ENCODE measurements around the gene STMP1. TPM values are rescaled to one million over a fixed set of nuclear protein-coding genes. Genes with fewer than 3 reads are reported as not detected.
"Not testable (repeated sequence)": the region's sequence is repeated elsewhere in the genome, so short reads cannot be mapped to it uniquely, and the experiment has no call there.

The STMP1 gene
- total RNA-seq, 1 experiment from 2014 or later: 33.6 TPM

DNA sequence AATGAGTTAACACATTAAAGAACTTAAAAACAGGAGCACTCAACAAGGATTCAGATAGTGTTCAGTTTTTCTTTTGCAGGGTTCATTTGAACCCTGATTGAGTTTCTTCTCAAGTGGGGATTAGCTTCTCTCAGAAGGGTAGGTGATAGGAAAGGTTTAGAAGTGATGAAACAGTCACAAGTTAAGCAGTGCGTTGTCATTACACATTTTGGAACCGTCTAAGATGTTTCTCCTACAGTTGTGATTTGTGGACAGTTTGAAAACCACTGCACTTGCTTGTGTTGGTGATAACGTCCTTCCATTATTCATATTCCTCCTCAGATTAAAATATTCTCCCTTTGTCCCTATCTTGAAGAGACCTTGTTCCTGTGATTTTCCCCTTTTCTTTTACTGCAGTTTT is 2.7 kb downstream of the STMP1 start:
- no peaks in the 10 kb centered on the region for H3K9me3 Mint-ChIP-seq (ENCODE audit: unreplicated experiment)
- ChIA-PET POLR2A (interaction anchor here (0.6 to 3.5 kb wide), 3 partner anchors 11 to 312 kb away, joined by 3 to 17 read pairs (median 3); partner anchors contain the start of gene MTPN), CTCF (interaction anchor here (1.1 to 7.2 kb wide), 5 partner anchors 9 to 390 kb away, joined by 3 to 68 read pairs (median 4); no protein-coding TSS in a partner anchor)
- intact Hi-C loops (cut with micrococcal nuclease): no loop called here
- peak overlapping the region; percentile 39 for H3K27ac Mint-ChIP-seq (ENCODE audit: low read depth, unreplicated experiment)
- DNase-seq (ENCODE audit: unreplicated experiment): no peak
- H3K4me1 Mint-ChIP-seq (ENCODE audit: insufficient read depth, unreplicated experiment): peaks cover 36% of the 10 kb centered on the region
- H3K4me3 Mint-ChIP-seq (ENCODE audit: unreplicated experiment): no peak overlapping the region
- BruUV-seq (replicated peaks): no TSS peak
- TF ChIP-seq, protein P1, sequence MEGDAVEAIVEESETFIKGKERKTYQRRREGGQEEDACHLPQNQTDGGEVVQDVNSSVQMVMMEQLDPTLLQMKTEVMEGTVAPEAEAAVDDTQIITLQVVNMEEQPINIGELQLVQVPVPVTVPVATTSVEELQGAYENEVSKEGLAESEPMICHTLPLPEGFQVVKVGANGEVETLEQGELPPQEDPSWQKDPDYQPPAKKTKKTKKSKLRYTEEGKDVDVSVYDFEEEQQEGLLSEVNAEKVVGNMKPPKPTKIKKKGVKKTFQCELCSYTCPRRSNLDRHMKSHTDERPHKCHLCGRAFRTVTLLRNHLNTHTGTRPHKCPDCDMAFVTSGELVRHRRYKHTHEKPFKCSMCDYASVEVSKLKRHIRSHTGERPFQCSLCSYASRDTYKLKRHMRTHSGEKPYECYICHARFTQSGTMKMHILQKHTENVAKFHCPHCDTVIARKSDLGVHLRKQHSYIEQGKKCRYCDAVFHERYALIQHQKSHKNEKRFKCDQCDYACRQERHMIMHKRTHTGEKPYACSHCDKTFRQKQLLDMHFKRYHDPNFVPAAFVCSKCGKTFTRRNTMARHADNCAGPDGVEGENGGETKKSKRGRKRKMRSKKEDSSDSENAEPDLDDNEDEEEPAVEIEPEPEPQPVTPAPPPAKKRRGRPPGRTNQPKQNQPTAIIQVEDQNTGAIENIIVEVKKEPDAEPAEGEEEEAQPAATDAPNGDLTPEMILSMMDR (IDR thresholded peaks at IDR 0.05; ENCODE audit: unreplicated experiment): no peak
- H3K36me3 Mint-ChIP-seq (ENCODE audit: insufficient read depth, unreplicated experiment): peaks cover 14% of the 10 kb centered on the region
- H3K27me3 Mint-ChIP-seq (ENCODE audit: insufficient read depth, unreplicated experiment): no peaks in the 10 kb centered on the region

DNA sequence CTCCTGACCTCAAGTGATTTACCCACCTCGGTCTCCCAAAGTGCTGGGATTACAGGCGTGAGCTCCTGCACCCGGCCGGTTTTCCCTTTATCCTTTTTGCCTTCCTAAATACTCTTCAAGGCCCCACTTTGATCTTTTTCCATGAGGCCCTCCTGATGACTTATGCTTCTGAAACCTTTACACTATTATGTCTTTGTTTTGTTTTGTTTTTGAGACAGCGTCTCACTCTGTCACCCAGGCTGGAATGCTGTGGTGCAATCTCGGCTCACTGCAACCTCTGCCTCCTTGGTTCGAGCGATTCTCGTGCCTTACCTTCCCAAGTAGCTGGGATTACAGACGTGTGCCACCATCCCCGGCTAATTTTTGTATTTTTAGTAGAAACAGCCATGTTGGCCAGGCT is 3.8 kb downstream of the STMP1 start:
- no peak overlapping the region for H3K4me3 Mint-ChIP-seq (ENCODE audit: unreplicated experiment)
- H3K27ac Mint-ChIP-seq (ENCODE audit: low read depth, unreplicated experiment): peak overlapping the region; percentile 16
- H3K4me1 Mint-ChIP-seq (ENCODE audit: insufficient read depth, unreplicated experiment): peaks cover 43% of the 10 kb centered on the region
- peaks cover 14% of the 10 kb centered on the region for H3K36me3 Mint-ChIP-seq (ENCODE audit: insufficient read depth, unreplicated experiment)
- intact Hi-C loops (cut with micrococcal nuclease): no loop called here
- no TSS peak for BruUV-seq (replicated peaks)
- TF ChIP-seq, protein P1 (IDR thresholded peaks at IDR 0.05; ENCODE audit: unreplicated experiment): no peak
- H3K27me3 Mint-ChIP-seq (ENCODE audit: insufficient read depth, unreplicated experiment): no peaks in the 10 kb centered on the region
- ChIA-PET CTCF (interaction anchor here (0.5 to 7.2 kb wide), 5 partner anchors 7 to 344 kb away, joined by 3 to 68 read pairs (median 4); no protein-coding TSS in a partner anchor), POLR2A (no interaction called here)
- no peak for DNase-seq (ENCODE audit: unreplicated experiment)
- no peaks in the 10 kb centered on the region for H3K9me3 Mint-ChIP-seq (ENCODE audit: unreplicated experiment)

DNA sequence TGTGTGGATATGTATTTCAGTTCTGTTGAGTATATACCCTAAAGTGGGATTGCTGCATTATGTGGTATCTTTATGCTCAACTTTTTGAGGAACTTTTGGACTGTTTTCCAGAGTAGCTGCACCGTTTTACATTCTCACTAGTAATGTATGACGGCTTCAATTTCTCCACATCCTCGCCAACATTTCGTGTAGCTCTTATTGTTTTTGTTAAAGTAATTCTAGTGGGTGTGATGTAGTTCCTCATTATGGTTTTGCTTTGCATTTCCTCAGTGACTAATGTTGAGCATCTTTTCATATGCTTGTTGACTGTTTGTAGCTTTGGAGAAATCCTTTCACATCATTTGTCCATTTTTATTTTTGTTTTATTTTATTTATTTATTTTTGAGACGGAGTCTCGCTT is 4.5 kb downstream of the STMP1 start:
- POLR2A ChIA-PET: no interaction called here
- Mint-ChIP-seq H3K4me1 (ENCODE audit: insufficient read depth, unreplicated experiment) (peaks cover 38% of the 10 kb centered on the region), H3K4me3 (ENCODE audit: unreplicated experiment) (no peak overlapping the region), H3K36me3 (ENCODE audit: insufficient read depth, unreplicated experiment) (peaks cover 14% of the 10 kb centered on the region), H3K9me3 (ENCODE audit: unreplicated experiment) (no peaks in the 10 kb centered on the region), H3K27ac (ENCODE audit: low read depth, unreplicated experiment) (peak overlapping the region; percentile 16), H3K27me3 (ENCODE audit: insufficient read depth, unreplicated experiment) (no peaks in the 10 kb centered on the region)
- intact Hi-C loops (cut with micrococcal nuclease): no loop called here
- TF ChIP-seq, protein P1 (IDR thresholded peaks at IDR 0.05; ENCODE audit: unreplicated experiment): no peak
- no peak for DNase-seq (ENCODE audit: unreplicated experiment)
- BruUV-seq (replicated peaks): no TSS peak
- CTCF ChIA-PET: interaction anchor here (0.7 to 1.7 kb wide), 3 partner anchors 43 to 341 kb away, joined by 3 to 4 read pairs (median 3); no protein-coding TSS in a partner anchor

DNA sequence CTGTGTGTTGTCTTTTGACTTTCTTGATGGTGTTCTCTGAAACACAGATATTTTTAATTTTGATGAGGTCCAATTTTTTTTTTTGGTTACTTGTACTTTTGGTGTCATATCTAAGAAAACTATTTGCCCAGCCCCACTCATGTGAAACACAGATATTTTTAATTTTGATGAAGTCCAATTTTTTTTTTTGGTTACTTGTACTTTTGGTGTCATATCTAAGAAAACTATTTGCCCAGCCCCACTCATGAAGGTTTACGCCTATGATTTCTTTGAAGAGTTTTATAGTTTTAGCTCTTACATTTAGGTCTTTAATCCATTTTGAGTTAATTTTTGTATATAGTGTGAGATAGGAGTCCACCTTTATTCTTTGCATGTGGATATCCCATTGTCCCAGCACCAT is 5.3 kb downstream of the STMP1 start:
- H3K36me3 Mint-ChIP-seq (ENCODE audit: insufficient read depth, unreplicated experiment); intact Hi-C loops (cut with micrococcal nuclease); POLR2A ChIA-PET; H3K27me3 Mint-ChIP-seq (ENCODE audit: insufficient read depth, unreplicated experiment); H3K27ac Mint-ChIP-seq (ENCODE audit: low read depth, unreplicated experiment); H3K4me3 Mint-ChIP-seq (ENCODE audit: unreplicated experiment); H3K9me3 Mint-ChIP-seq (ENCODE audit: unreplicated experiment); DNase-seq (ENCODE audit: unreplicated experiment); BruUV-seq (replicated peaks): not testable (repeated sequence)
- H3K4me1 Mint-ChIP-seq (ENCODE audit: insufficient read depth, unreplicated experiment): peaks cover 38% of the 10 kb centered on the region
- CTCF ChIA-PET: interaction anchor here (0.6 to 1.0 kb wide), 3 partner anchors 14 to 340 kb away, joined by 3 read pairs; no protein-coding TSS in a partner anchor

DNA sequence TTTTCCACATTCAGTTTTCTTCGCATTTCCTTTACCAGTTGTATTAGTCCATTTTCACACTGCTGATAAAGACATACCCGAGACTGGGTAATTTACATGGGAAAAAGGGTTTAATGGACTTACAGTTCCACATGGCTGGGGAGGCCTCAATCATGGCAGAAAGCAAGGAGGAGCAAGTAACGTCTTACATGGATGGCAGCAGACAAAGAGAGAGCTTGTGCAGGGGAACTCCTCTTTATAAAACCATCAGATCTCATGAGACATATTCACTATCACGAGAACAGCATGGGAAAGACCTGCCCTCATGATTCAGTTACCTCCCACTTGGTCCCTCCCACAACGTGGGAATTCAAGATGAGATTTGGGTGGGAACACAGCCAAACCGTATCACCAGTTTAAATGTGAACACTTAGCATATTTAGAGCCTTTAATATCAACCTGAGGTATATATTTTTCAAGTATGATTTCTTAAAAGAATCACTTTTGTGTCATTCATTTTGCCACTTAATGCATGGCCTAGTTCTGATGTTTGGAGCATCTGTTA is 6.6 kb downstream of the STMP1 start:
- H3K27ac Mint-ChIP-seq (ENCODE audit: low read depth, unreplicated experiment); H3K9me3 Mint-ChIP-seq (ENCODE audit: unreplicated experiment); intact Hi-C loops (cut with micrococcal nuclease); DNase-seq (ENCODE audit: unreplicated experiment); H3K27me3 Mint-ChIP-seq (ENCODE audit: insufficient read depth, unreplicated experiment); H3K4me3 Mint-ChIP-seq (ENCODE audit: unreplicated experiment); BruUV-seq (replicated peaks): not testable (repeated sequence)
- Mint-ChIP-seq H3K36me3 (ENCODE audit: insufficient read depth, unreplicated experiment) (peaks cover 17% of the 10 kb centered on the region), H3K4me1 (ENCODE audit: insufficient read depth, unreplicated experiment) (peaks cover 47% of the 10 kb centered on the region)
- POLR2A ChIA-PET: interaction anchor here (0.7 kb wide), 1 partner anchor 471 kb away, joined by 3 read pairs; no protein-coding TSS in a partner anchor
- CTCF ChIA-PET: interaction anchor here (0.7 to 0.8 kb wide), 2 partner anchors 130 to 341 kb away, joined by 3 read pairs; no protein-coding TSS in a partner anchor

All from MCF 10A (cell line).